Liver (tissue), 9 donors: ENCODE data around the gene CNKSR3. TPM values are rescaled to one million over a fixed set of nuclear protein-coding genes. Genes with fewer than 3 reads are reported as not detected.

ENCODE experiments used
- DNase-seq: peaks from one replicate; pipeline ENCODE4 v3.0.0-alpha.2; 2017; ENCODE audit warnings: low spot score
- H3K27ac ChIP-seq, 2 donors: one replicate each; pipeline ENCODE4 v1.7.0; 2013; ENCODE audit warnings: inconsistent platforms in 2 of 2, low read length in 2 of 2, control low read depth in 1 of 2, low read depth in 1 of 2, mild to moderate bottlenecking in 1 of 2
- H3K27me3 ChIP-seq, 4 donors: one replicate each; pipeline versions ENCODE4 v1.6.1 to v1.7.0; 2013; ENCODE audit warnings: low read length in 3 of 4, inconsistent platforms in 1 of 4, mild to moderate bottlenecking in 1 of 4, moderate library complexity in 1 of 4; ENCODE audit not compliant: control insufficient read depth in 4 of 4, insufficient read depth in 4 of 4
- H3K36me3 ChIP-seq, 4 donors: one replicate each; pipeline versions ENCODE4 v1.6.1 to v1.7.0; 2013; ENCODE audit warnings: low read length in 3 of 4, mild to moderate bottlenecking in 3 of 4, low read depth in 1 of 4, moderate library complexity in 1 of 4; ENCODE audit not compliant: control insufficient read depth in 4 of 4, insufficient read depth in 3 of 4
- H3K4me1 ChIP-seq, 4 donors: one replicate each; pipeline versions ENCODE4 v1.6.1 to v1.7.0; 2013; ENCODE audit warnings: low read length in 3 of 4, mild to moderate bottlenecking in 3 of 4, moderate library complexity in 1 of 4; ENCODE audit not compliant: control insufficient read depth in 4 of 4, insufficient read depth in 4 of 4
- H3K4me3 ChIP-seq, 3 donors: one replicate each; pipeline versions ENCODE4 v1.6.1 to v1.7.0; 2013; ENCODE audit warnings: low read length in 3 of 3, control low read depth in 1 of 3, low read depth in 1 of 3, mild to moderate bottlenecking in 1 of 3
- H3K9ac ChIP-seq, 2 donors: one replicate each; pipeline ENCODE4 v1.7.0; 2013; ENCODE audit warnings: low read length in 2 of 2, mild to moderate bottlenecking in 2 of 2, moderate library complexity in 2 of 2, control low read depth in 1 of 2, low read depth in 1 of 2
- H3K9me3 ChIP-seq, 4 donors: one replicate each; pipeline versions ENCODE4 v1.6.1 to v1.7.0; 2013; ENCODE audit warnings: low read length in 3 of 4; ENCODE audit not compliant: control insufficient read depth in 4 of 4
- CTCF ChIP-seq: fragments of 150-350 bp; IDR thresholded peaks from 2 replicates; pipeline ENCODE4 v1.5.1; 2017; ENCODE audit warnings: improper control_type of control experiment, low read depth, low read length; ENCODE audit not compliant: missing input control
- EGR1 ChIP-seq, 2 donors: IDR thresholded peaks; 2 replicates each; pipeline ENCODE4 v1.6.1; 2016 to 2018; ENCODE audit warnings: antibody characterized with exemption in 2 of 2, low read depth in 2 of 2
- FOXA1 ChIP-seq: IDR thresholded peaks from 2 replicates; pipeline ENCODE4 v1.6.1; 2016; ENCODE audit warnings: antibody characterized with exemption
- FOXA2 ChIP-seq: IDR thresholded peaks from 2 replicates; pipeline ENCODE4 v1.6.1; 2016; ENCODE audit warnings: antibody characterized with exemption
- GABPA ChIP-seq, 2 donors: IDR thresholded peaks in 1 of 2; conservative IDR thresholded peaks in 1 of 2; 2 replicates each; pipeline ENCODE4 v1.6.1; 2016; ENCODE audit warnings: antibody characterized with exemption in 2 of 2, mild to moderate bottlenecking in 1 of 2, moderate library complexity in 1 of 2
- HNF4A ChIP-seq, 2 donors: conservative IDR thresholded peaks; 2 replicates each; pipeline ENCODE4 v1.6.1; 2016; ENCODE audit warnings: antibody characterized with exemption in 2 of 2, mild to moderate bottlenecking in 2 of 2
- HNF4G ChIP-seq: IDR thresholded peaks from 2 replicates; pipeline ENCODE4 v1.6.1; 2016; ENCODE audit warnings: antibody characterized with exemption
- JUND ChIP-seq, 2 donors: IDR thresholded peaks; 2 replicates each; pipeline ENCODE4 v1.6.1; 2016; ENCODE audit warnings: antibody characterized with exemption in 2 of 2
- MAX ChIP-seq: IDR thresholded peaks from 2 replicates; pipeline ENCODE4 v1.6.1; 2016; ENCODE audit warnings: antibody characterized with exemption
- NR2F2 ChIP-seq: IDR thresholded peaks from 2 replicates; pipeline ENCODE4 v1.6.1; 2016; ENCODE audit warnings: antibody characterized with exemption
- RAD21 ChIP-seq, 2 donors: IDR thresholded peaks; 2 replicates each; pipeline ENCODE4 v1.6.1; 2016; ENCODE audit warnings: antibody characterized with exemption in 2 of 2, mild to moderate bottlenecking in 2 of 2
- REST ChIP-seq: IDR thresholded peaks from 2 replicates; pipeline ENCODE4 v1.6.1; 2016; ENCODE audit warnings: antibody characterized with exemption, mild to moderate bottlenecking
- RXRA ChIP-seq, 2 donors: IDR thresholded peaks; 2 replicates each; pipeline ENCODE4 v1.6.1; 2017 to 2018; ENCODE audit warnings: antibody characterized with exemption in 2 of 2, mild to moderate bottlenecking in 1 of 2
- SP1 ChIP-seq: IDR thresholded peaks from 2 replicates; pipeline ENCODE4 v1.6.1; 2018; ENCODE audit warnings: antibody characterized with exemption, mild to moderate bottlenecking
- TAF1 ChIP-seq: conservative IDR thresholded peaks from 2 replicates; pipeline ENCODE4 v1.6.1; 2016; ENCODE audit warnings: antibody characterized with exemption, mild to moderate bottlenecking
- YY1 ChIP-seq: IDR thresholded peaks from 2 replicates; pipeline ENCODE4 v1.6.1; 2016; ENCODE audit warnings: antibody characterized with exemption, mild to moderate bottlenecking
- ZBTB33 ChIP-seq: IDR thresholded peaks from 2 replicates; pipeline ENCODE4 v1.6.1; 2016; ENCODE audit warnings: antibody characterized with exemption
- WGBS: extraction: QIAGEN DNeasy Blood & Tissue Kit; methylation state at CpG from one replicate; pipeline ENCODE4 v1.1.7; 2013; 5-methylcytosine and 5-hydroxymethylcytosine counted together
- polyA plus RNA-seq, 2 donors: library from polyadenylated mRNA; stranded (reverse) in 1 of 2; unstranded in 1 of 2; fragments of 200-250 nt in 1 of 2; fragments of >200 nt in 1 of 2; fragmentation: Nextera tagmentation in 1 of 2; extraction: Ambion mirVana in 1 of 2; gene quantifications; one replicate each; pipeline versions ENCODE4 v1.2.1 to v1.2.3, GENCODE V29; 2013 to 2015
- total RNA-seq, 2 donors: library from RNA; depleted of rRNA; stranded (reverse); fragments of >200 nt; gene quantifications; one replicate each; pipeline ENCODE4 v1.2.3, GENCODE V29; 2014
- donor health status: healthy.
- donor health status: healthy.
- donor health status: healthy.
- donor health status: healthy.
- donor health status: healthy.

The CNKSR3 gene
- total and polyA plus RNA-seq, 4 donors, result 6.4 to 22.7 (median 15.0) TPM

- no peak for TF ChIP-seq HNF4G
Observed at GRCh38 chr6:154536255-154536654, 25.8 kb upstream of the CNKSR3 start (continued).

GRCh38 chr6:154535851-154536250 is 25.4 kb upstream of the CNKSR3 start:
- 91% methylated on average over 2 of the region's 2 CpGs for WGBS
- H3K9me3 ChIP-seq, result no peaks in the 10 kb centered on the region
- no peak for DNase-seq
- H3K9ac ChIP-seq, result no peak overlapping the region
- H3K27ac ChIP-seq, result no peak overlapping the region
- H3K4me1 ChIP-seq, result peaks cover 0 to 17% (median 13%) of the 10 kb centered on the region in 4 donors
- TF ChIP-seq MAX, result no peak
- TF ChIP-seq TAF1, result no peak
- TF ChIP-seq FOXA2, result no peak
- TF ChIP-seq HNF4G, result no peak
- TF ChIP-seq RXRA (IDR thresholded peaks at IDR 0.05), result no peak
- no peak for TF ChIP-seq JUND (IDR thresholded peaks at IDR 0.05)
- TF ChIP-seq REST, result no peak
- TF ChIP-seq HNF4A (conservative IDR thresholded peaks at IDR 0.05), result no peak
- no peak for TF ChIP-seq NR2F2
- TF ChIP-seq RAD21 (IDR thresholded peaks at IDR 0.05), result no peak
- no peak for TF ChIP-seq GABPA (IDR thresholded peaks at IDR 0.05 in 1 of 2, conservative IDR thresholded peaks at IDR 0.05 in 1 of 2)
- TF ChIP-seq CTCF, result no peak
- TF ChIP-seq EGR1 (IDR thresholded peaks at IDR 0.05; ENCODE audit: low read depth in 2 of 2), result no peak
- H3K4me3 ChIP-seq, result no peak overlapping the region
- no peaks in the 10 kb centered on the region for H3K27me3 ChIP-seq
- no peaks in the 10 kb centered on the region for H3K36me3 ChIP-seq

- no peak overlapping the region for H3K4me3 ChIP-seq
- 94% methylated on average over 3 of the region's 3 CpGs for WGBS
- no peaks in the 10 kb centered on the region for H3K36me3 ChIP-seq
- H3K4me1 ChIP-seq, result peaks cover 0 to 17% (median 13%) of the 10 kb centered on the region in 4 donors
- no peaks in the 10 kb centered on the region for H3K27me3 ChIP-seq
- no peak for DNase-seq
- H3K9me3 ChIP-seq, result no peaks in the 10 kb centered on the region
- no peak overlapping the region for H3K27ac ChIP-seq
- H3K9ac ChIP-seq, result no peak overlapping the region
- TF ChIP-seq REST, result no peak
- TF ChIP-seq MAX, result no peak
- no peak for TF ChIP-seq HNF4A (conservative IDR thresholded peaks at IDR 0.05)
- TF ChIP-seq EGR1 (IDR thresholded peaks at IDR 0.05; ENCODE audit: low read depth in 2 of 2), result no peak
- TF ChIP-seq ZBTB33, result no peak
- no peak for TF ChIP-seq FOXA1
- TF ChIP-seq NR2F2, result no peak
- TF ChIP-seq YY1, result no peak
- TF ChIP-seq SP1, result no peak
- TF ChIP-seq RXRA (IDR thresholded peaks at IDR 0.05), result no peak
Observed at GRCh38 chr6:154535147-154535546, 24.7 kb upstream of the CNKSR3 start.
